Parietal lobe (tissue), 2 donors: Measurements from ENCODE around the gene HAPLN1. TPM values are rescaled to one million over a fixed set of nuclear protein-coding genes. Genes with fewer than 3 reads are reported as not detected.

Experiments used
- small RNA-seq: library from RNA; depleted of rRNA; stranded (forward); fragments of <200 nt; gene quantifications from one replicate; pipeline ENCODE3, GENCODE V24; 2014; ENCODE audit warnings: low replicate concordance
- total RNA-seq: library from RNA; depleted of rRNA; stranded (reverse); fragments of >200 nt; gene quantifications from one replicate; pipeline ENCODE4 v1.2.3, GENCODE V29; 2014

The HAPLN1 gene
- total RNA-seq = 7.2 TPM

GRCh38 chr5:83720836-83721537 is at the start of gene HAPLN1:
Gene HAPLN1, minus strand, starts transcription at chr5:83720855. Its CDS starts 47,332 bp downstream, at chr5:83673523.

Small RNA genes within 50 kb of the gene (small RNA-seq; reads per million reads assigned to genes)
- not detected for gene RN7SKP295
- gene RNU6-620P = not detected

Other genes starting within 250 kb of the HAPLN1 start
- 439 TPM for gene VCAN, start 249.1 kb downstream of the HAPLN1 start, total RNA-seq